GM19324 (cell line): ENCODE results near the gene DDTL.
"Not testable (repeated sequence)": the region's sequence is repeated elsewhere in the genome, so short reads cannot be mapped to it uniquely, and the experiment has no call there.

Experiments used
- ATAC-seq: cut with Tn5 transposase; IDR thresholded peaks from one replicate; pipeline ENCODE4 v1.9.1; 2021; ENCODE audit warnings: mild to moderate bottlenecking, moderate library complexity; ENCODE audit not compliant: unreplicated experiment, low FRiP score

DDTL gene

DNA sequence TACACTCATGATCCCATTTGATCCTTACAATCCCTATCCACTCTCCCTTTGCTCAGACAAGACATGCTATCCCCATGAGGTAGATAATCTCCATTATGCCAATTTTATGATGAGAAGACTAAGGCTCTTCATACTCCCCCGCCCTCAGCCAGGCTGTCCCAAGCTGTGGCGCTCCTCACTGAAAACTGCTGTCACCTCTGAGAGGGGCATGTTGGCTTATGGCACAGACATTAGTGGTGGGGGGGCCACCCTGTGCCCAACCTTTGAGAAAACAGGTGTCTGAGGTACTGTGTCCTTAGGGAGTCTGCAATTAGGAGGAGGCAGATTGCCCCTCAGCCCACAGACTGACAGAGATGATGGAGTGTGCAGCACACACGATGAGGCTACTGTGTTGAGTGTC lies 2.4 kb downstream of the DDTL start:
- ATAC-seq, result no peak

DNA sequence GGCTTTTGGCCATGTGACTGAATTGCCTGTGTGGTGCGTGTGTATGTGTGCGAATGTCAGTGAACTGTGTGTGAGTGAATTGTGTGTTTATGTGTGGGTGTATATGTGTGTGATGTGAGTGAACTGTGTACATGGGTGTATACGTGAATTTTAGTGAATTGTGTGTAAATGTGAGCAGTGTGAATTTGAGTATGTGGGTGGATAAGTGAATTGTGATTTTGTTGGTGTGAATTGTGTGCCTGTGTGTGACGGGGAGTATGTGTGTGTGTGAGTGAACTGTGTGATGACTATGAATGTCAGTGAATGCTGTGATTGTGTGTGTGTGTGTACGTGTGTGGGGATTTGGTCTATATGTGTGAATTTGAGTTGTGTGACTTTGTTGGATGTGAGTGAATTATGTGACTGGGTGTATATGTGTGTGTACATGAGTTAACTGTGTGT lies 3.5 kb downstream of the DDTL start:
- ATAC-seq, result no peak

DNA sequence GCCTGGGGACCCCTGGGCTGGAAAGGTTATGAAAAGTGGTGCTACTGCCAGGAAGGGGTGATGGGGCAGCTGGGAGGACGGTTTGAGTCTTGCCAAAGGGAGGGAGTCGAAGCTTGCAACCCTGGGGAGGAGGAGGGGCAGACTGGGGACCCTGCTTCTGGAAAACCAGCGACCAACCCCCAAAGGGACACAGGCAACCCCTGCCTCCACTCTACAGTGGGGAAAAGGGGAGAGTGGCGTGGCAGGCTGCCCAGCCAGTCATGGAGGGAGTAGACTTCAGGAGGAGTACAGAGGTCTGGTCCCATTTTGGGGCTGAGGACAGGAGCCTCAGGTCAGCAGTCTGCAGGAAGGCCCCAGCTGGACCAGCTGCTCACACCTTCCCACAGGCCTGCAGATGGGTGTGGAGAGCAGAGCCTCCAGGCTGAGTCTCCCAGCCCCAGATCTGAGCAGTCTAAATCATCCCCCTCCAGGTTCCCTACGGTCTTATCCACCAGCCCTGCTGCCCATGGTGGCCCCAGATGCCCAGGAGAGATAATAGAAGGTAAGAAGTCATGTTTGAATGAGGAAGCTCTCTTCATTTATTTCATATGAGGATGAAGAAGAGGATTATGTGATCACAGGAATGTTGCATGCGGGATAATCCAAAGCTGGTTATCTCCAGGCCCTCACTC lies 4.3 kb downstream of the DDTL start:
- ATAC-seq, result no peak

DNA sequence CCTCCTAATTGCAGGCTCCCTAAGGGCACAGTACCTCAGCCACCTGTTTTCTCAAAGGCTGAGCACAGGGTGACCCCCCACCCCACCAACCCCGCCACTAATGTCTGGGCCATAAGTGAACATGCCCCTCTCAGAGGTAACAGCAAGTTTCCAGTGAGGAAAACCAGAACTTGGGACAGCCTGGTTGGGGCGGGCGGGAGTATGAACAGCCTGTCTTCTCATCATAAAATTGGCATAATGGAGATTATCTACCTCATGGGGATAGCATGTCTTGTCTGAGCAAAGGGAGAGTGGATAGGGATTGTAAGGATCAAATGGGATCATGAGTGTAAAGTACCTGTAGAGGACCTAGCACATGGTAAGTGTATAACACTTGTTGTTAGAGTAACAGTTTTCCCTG lies 5.2 kb downstream of the DDTL start:
- not testable (repeated sequence) for ATAC-seq

DNA sequence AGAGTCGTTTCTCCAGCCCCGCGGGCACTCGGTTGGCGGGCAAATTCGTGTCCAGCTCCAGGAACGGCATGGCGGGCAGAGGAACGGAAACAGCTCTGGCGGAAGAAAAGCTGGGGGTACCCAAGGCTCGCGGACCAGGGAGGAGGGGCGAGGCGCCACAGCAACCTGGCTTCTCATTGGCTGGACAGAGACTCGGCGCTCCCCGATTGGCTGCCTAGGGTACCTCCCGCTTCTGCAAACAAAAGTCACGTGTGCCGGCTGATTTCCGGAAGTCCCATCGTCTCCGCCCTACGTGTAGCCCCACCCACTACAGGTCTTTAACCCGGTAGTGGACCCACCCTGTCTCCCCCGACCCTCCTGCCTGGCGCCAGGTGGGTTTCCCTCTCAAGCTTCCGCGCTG lies 7.7 kb downstream of the DDTL start, which contains the start of gene DDT:
DDT (minus strand) TSS at position 97 of the 400 bp plus-strand sequence; CDS start at position 70, 27 bp downstream.
- peak; percentile 77 for ATAC-seq

DNA sequence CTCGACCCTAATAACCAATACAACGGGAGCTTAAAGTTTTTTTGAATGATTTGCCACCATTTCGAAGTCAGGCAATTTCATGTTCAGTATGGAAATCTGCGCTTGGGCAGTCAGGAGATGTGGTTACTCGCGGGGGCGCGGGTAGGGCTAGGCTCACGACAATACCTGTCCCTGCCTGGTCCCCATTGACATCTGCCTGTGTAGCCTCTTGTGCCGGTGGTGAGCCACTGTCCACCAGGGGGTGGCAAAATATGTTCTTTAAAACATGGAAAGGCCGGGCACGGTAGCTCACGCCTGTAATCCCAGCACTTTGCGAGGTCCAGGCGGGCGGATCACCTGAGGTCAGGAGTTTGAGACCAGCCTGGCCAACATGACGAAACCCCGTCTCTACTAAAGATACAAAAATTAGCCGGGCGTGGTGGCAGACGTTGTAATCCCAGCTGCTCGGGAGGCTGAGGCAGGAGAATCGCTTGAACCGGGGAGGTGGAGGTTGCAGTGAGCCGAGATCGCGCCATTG lies 8.2 kb downstream of the DDTL start:
- ATAC-seq, result peak; percentile 31

DNA sequence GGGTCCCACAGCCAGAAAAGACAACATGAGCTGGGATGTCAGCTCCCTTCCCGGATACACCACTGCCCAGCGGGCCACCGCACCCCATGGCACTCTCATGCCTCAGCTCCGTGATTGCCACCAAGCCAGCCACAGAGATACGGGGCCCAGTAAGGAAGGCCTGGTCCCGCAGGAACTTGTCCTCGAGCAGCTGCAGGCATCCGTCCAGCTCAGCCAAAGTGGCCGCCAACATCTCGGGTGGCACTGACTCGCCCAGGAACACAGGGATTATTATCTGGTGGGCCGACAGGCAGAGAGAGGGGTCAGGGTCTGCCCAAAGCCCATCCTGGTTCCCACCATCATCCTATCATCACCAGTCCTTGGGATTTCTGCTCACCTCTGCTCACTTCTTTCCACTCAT lies 10.6 kb downstream of the DDTL start:
- not testable (repeated sequence) for ATAC-seq

DNA sequence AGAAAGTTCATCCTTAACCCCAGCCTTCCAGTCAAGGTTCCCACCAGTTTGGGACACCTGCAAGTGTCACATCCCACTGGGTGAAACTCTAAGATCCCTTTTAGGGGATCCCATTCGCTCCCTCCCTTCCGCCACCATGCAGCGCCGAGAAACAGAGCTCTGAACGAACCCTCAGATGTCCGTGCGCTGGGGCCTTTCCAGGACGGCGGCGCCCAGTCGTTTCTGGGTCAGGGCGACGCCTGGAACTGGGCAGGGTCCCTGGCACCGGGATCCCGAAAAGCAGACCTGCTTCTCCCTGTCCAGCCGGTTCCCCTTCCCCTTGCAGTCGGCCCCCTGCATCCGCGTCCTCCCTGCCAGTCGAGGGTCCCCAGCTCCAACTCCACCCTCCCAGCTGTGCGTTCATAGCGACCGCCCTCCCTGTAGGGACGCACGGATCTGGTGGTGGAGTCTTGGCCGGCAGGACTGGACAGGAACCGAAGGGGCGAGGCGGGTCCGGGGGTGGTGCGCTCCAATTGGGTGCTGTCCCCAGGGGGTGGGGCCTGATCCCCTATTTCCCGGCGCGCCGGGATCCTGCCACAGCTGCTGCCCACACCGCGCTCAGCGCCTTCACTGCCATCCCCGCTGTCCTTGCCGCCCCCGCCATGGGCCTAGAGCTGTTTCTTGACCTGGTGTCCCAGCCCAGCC lies 13.0 kb downstream of the DDTL start, which contains the start of gene GSTT2:
GSTT2 (plus strand) TSS at position 578 of the 684 bp plus-strand sequence.
- ATAC-seq, result not testable (repeated sequence)

DNA sequence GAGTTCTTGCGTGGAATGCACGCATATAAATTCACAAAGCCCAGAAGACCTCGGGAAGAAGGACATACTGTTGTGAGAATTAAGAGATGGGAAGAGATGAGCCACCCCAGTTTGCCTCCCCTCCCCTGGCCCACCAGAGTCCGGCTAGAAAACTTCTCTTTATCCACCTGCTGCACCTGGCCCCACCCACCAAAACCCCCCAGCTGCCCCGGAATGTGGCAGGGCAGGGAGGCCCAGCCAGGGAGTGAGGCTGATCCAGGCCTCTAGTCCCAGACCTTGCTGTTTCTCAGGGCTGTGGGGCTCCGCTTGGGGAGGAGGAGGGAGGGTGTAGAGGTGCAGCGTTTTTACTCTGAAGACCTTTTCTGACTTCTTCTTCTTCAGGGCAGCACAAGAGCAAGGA lies 13.9 kb downstream of the DDTL start:
- ATAC-seq, result not testable (repeated sequence)

DNA sequence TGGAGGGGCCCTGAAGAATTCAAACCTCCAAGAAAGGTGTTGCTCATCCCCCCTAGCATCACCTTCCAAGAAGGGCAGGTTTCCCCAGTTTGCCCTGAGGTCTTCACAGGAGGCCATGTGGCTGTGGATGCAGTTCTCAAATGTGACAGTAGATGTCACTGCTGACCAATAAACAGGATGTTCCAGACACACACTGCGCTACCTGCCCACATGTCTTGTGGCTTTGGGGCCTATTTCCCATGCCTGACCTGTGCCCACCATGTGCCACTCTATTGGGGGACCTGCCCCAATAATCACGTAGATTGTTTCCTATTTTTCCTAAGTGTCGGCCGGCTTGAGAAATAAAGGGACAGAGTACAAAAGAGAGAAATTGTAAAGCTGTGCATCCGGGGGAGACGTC lies 17.7 kb downstream of the DDTL start:
- ATAC-seq, result no peak

DNA sequence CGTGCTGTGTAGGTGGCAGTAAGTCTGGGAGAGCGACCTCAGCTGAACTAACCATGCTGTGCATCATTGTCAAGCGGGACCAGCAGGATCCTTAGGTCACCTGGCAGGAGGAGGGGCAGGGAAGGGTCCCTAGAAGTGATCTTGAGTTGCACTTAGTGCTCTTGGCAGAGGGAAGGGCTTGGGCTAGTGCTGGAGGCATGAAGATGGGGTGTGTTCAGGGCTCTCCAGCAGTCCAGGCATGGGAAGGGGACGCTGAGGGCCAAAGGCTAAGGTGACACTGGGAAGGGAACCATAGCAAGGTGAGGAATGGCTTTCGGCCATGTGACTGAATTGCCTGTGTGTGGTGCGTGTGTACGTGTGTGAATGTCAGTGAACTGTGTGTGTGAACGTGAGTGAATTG lies 19.4 kb downstream of the DDTL start:
- ATAC-seq, result not testable (repeated sequence)

DNA sequence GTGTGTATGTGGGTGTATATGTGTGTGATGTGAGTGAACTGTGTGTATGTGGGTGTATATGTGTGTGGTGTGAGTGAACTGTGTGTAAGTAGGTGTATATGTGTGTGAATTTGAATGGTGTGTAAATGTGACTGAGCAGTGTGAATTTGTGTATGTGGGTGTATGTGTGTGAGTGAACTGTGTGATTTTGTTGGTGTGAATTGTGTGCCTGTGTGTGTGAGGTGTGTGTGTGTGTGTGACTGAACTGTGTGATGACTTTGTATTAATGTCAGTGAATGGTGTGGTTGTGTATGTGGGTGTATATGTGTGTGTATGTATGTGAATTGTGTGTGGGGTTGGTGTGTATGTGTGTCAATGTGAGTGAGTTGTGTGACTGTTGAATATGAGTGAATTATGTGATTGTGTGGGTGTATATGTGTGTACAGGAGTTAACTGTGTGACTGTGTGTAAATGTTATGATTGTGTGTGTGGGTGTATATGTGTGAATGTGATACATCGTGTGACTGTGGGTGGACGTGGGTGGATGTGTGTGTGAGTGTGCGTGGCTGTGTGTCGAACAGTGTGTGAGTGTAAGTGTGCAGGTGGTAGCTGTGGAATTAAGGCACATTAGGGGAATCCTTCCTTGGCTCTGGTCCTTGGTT lies 20.0 kb downstream of the DDTL start:
- ATAC-seq, result not testable (repeated sequence)

DNA sequence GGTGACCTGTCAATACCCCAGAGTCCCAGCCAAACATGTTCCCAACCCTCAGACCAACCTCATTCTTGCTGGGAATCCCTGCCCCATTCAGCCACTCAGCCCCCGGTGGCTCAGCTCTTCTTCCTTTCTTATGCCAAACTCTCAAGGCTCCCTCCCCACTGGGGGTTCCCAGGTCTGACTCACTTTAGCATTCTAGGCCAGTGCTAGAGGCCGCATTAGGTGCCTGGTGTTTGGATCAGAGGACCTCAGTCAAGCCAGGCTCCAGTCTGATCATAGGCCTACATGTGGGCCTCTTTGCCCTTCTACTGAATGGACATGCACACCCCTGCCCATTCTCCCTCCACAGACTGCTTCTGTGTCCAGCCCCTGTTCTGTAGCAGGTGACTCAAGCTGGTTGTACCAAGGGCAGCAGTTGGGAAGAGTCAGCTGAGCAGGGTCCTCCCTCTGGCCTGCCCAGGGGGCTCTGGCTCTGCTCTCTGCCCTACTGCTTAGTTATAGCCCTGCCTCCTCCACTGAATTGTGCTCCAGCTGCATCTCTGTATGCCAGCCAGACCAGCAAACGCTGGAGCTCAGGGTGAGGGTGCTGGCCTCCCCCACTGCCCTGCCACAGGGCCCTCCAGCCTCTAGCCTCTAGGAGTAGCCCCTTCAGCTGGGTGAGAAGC lies 23.0 kb downstream of the DDTL start:
- ATAC-seq, result not testable (repeated sequence)

DNA sequence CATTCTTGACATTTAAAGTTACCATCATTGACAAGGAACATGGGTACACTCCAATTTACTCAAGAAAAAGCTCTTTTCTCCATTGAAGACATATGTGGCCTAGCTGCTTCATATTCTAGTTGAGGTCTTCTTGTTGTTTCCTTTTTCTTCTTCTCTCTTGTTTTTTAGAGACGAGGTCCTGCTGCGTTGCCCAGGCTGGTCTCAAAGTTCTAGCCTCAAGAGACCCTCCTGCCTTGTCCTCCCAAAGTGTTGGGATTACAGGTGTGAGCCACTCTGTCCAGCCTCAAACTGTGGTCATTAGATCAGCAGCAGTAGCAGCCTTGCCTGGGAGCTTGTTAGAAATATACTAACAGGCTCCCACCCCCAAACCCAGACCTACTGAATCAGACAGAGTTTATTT lies 26.4 kb downstream of the DDTL start:
- ATAC-seq, result not testable (repeated sequence)

DNA sequence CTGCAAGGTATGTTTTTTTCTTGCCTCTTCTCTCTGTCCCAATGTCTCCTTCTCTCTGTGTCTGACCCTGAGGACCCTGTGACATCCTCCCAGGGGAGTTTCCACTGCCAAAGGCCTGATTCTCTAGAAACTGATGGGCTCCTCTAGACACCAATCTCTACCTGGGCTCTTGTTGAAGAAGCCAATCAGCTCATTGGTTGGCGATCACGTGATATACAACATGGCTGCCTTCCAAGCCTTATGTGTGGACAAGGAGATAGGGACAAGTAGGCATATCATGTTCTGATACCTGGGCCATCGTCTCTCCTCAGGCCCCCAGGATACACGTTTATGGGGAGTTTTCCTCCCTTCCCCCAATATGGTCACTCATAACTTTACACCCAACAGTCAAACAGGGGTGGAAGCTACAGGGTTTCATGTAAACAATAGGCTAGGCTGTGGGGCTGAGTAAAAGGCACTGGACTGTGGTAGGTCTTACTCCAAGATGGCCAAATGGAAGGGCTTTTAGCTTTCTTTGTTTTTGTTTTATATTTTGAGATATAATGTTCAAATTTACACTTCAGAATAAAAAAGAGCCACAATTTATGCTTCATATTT lies 27.0 kb downstream of the DDTL start:
- ATAC-seq, result not testable (repeated sequence)

DNA sequence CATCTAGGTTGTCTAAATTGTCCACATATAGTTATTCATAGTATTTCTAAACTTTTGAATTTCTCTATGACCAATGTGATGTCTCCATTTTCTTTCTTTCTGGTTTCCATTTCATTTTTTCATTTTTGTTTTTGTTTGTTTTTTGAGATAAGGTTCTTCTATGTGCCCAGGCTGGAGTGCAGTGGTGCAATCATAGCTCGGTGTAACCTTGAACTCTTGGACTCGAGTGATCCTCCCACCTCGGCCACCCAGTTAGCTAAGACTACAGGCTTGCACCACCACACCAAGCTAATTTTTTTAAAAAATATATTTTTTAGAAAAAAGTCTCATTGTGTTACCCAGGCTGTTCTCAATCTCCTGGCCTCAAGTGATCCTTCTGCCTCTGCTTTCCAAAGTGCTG lies 30.4 kb downstream of the DDTL start:
- ATAC-seq, result no peak

DNA sequence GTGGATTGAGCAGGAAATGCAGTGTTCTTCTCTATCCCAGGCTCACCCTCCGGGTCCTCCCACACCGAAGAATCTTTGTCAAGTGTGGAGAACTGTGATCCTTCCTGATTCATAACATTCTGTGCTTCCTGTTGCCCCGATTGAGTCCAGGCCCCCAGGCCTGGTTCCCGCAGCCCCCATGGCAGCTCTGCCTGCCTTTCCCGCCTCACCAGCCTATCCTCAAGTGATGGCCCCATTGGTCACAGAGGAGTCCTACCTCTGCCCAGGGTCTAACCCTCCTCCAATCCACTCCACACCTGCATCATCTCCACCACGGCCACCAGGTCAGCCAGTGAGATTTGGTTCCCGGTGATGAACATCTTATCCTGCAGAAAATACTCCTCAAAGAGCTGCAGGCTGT lies 33.1 kb downstream of the DDTL start:
- ATAC-seq, result not testable (repeated sequence)

DNA sequence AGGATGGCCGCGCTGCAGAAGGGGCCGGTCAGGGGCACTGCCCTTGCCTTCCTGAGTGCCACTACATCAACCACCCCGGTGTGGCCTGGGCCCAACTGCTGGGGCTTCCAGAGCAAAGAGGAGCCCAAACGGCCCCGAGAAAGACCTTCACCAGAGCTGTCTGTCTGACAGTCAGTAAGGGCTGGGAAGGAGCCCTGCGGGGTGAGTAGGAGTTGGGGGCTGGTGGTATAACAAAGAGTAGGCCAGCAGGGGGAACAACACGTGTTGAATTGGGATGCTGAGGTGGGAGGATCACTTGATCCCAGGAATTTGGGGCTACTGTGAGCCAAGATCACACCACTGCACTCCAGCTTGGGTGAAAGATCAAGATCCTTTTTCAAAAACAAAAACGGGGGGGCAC lies 34.6 kb downstream of the DDTL start:
- no peak for ATAC-seq

DNA sequence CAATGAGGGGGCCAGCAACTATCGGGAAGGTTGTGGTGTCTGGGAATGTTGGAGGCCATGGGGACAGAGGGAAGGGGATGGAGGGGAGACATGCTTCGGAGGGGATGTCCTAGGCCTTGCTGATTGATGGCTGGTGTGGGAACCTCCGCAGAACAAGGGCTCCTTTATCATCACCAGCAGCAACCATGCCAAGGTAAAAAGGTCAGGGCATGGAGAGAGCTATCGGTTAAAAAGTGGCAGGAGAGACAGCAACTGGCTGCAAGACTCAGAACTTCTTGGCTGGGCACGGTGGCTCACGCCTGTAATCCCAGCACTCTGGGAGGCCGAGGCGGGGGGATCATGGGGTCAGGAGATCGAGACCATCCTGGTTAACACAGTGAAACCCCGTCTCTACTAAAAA lies 35.6 kb downstream of the DDTL start:
- ATAC-seq, result no peak

DNA sequence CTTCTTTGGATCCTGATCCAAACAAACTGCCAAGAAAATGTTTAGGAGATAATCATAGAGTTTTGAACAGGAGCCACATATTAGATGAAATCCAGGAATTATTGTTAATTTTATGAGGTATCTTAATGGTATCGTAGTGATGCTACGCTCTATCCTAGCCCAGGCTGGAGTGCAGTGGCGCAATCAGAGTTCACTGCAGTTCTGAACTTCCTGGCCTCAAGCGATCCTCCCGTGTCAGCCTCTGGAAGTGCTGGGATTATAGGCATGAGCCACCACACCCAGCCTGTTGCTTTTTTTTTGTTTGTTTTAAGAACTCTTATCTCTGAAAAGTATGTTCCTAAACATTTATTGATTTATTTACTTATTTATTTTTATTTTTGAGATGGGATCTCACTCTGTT lies 36.2 kb downstream of the DDTL start:
- no peak for ATAC-seq
